HEK293T (cell line): ENCODE data around the gene TMEM161A.

ENCODE experiments used
- ARNT ChIP-seq: fragments of 450-650 bp; IDR thresholded peaks from 2 replicates; pipeline ENCODE4 v1.6.1; 2017; ENCODE audit warnings: mild to moderate bottlenecking
- L3MBTL2 ChIP-seq: fragments of 450-650 bp; conservative IDR thresholded peaks from 2 replicates; pipeline ENCODE4 v1.6.1; 2016; ENCODE audit warnings: mild to moderate bottlenecking

DNA sequence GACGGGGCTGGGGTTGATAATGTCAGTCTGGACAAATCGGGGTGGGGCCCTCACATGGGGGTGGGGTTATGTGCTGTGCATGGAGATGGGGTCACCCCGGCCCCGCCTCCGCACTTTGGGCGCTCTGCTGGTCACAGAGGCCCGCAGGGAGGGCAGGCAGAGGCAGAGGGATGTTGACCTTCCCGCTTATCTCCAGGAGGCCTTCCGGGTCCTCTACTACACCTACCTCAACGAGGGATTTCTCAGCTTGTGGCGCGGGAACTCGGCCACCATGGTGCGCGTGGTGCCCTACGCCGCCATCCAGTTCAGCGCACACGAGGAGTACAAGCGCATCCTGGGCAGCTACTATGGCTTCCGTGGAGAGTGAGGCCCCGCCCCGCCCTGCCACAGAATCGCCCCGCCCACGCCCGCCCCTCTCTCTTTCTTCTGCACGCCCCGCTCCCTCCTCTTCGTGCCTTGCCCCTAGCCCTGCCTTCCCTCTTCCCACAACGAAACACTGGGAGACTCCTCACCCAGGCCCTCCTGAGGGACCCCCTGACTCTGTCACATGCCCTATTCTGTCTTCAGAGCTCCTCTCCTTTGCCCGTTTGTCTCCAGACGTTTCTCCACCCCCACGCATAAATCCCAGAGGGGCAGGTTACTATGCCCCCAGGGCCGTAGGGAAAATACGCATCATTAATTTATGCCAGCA lies 32.8 kb downstream of the TMEM161A start:
- TF ChIP-seq L3MBTL2: peak; percentile 86
- no peak for TF ChIP-seq ARNT
